Prostate gland (tissue), 2 donors: ENCODE data around the gene SNX19.

Experiments used
- CTCF ChIP-seq, 4 experiments: fragments of 200-600 bp in 2 of 4; fragments of 450-650 bp in 2 of 4; sonication (generic) in 2 of 4; IDR thresholded peaks; 1 replicate in 3 of 4; 2 replicates in 1 of 4; pipeline ENCODE4 v1.5.1; 2016 to 2019; ENCODE audit warnings: antibody characterized with exemption in 4 of 4, mild to moderate bottlenecking in 2 of 4, moderate library complexity in 2 of 4
- POLR2A ChIP-seq: fragments of 450-650 bp; IDR thresholded peaks from one replicate; pipeline ENCODE4 v1.6.1; 2016; ENCODE audit warnings: antibody characterized with exemption, mild to moderate bottlenecking
- POLR2AphosphoS5 ChIP-seq: sonication (generic); formaldehyde crosslinking; IDR thresholded peaks from one replicate; pipeline ENCODE4 v1.6.1; 2017; ENCODE audit warnings: antibody characterized with exemption

- TF ChIP-seq CTCF (IDR thresholded peaks at IDR 0.05) (no peak), POLR2A (no peak), POLR2AphosphoS5 (no peak)
Measured at GRCh38 chr11:130912552-130912951, 3.7 kb downstream of the SNX19 start.
